ENCODE measurements around the gene RGS21. TPM values are rescaled to one million over a fixed set of nuclear protein-coding genes. Genes with fewer than 3 reads are reported as not detected.

Gene RGS21
- not detected for total RNA-seq
- polyA plus RNA-seq, result not detected

- H3K4me3 Mint-ChIP-seq, result no peak within 1 kb of the TSS
- H3K36me3 ChIP-seq (ENCODE audit: insufficient read depth, low read length), result no peaks in the 10 kb centered on the region
- POLR2A ChIA-PET (ENCODE audit: partially characterized antibody), result no interaction called here
Observed at GRCh38 chr1:192316942-192317450, at the start of gene RGS21. Gene RGS21, plus strand, starts transcription at chr1:192316992. Its CDS starts 26,045 bp downstream, at chr1:192343037.

GRCh38 chr1:192268468-192269052, 48.2 kb upstream of the RGS21 start:
- POLR2A ChIA-PET (ENCODE audit: partially characterized antibody), result no interaction called here
- H3K9me3 ChIP-seq (ENCODE audit: control insufficient read depth in 1 of 2, low read length in 2 of 2), result no peaks in the 10 kb centered on the region
- no peak overlapping the region for H3K4me3 Mint-ChIP-seq
- H3K4me3 ChIP-seq (ENCODE audit: low read length in 2 of 2), result no peak overlapping the region
- H3K36me3 Mint-ChIP-seq, result no peaks in the 10 kb centered on the region
- intact Hi-C loops (cut with micrococcal nuclease), result no loop called here
- H3K27ac ChIP-seq (ENCODE audit: low read depth, low read length), result no peak overlapping the region
- H3K9me3 Mint-ChIP-seq, result peaks cover 0 to 3% (median 0%) of the 10 kb centered on the region in 8 donors
- no peaks in the 10 kb centered on the region for H3K4me1 ChIP-seq (ENCODE audit: insufficient read depth, low read length)
- CTCF ChIA-PET (ENCODE audit: partially characterized antibody), result no interaction called here
- no peak for DNase-seq
- H3K36me3 ChIP-seq (ENCODE audit: insufficient read depth, low read length), result no peaks in the 10 kb centered on the region
- no peak overlapping the region for H3K27ac Mint-ChIP-seq
- no peaks in the 10 kb centered on the region for H3K27me3 Mint-ChIP-seq
- H3K27me3 ChIP-seq (ENCODE audit: insufficient read depth, low read length), result no peaks in the 10 kb centered on the region
- no peaks in the 10 kb centered on the region for H3K4me1 Mint-ChIP-seq

More at GRCh38 chr1:192316942-192317450, at the start of gene RGS21:
- Mint-ChIP-seq H3K36me3 (no peaks in the 10 kb centered on the region), H3K9me3 (no peaks in the 10 kb centered on the region), H3K4me1 (no peaks in the 10 kb centered on the region), H3K27me3 (no peaks in the 10 kb centered on the region), H3K27ac (no peak within 1 kb of the TSS)
- Histone ChIP-seq H3K4me1 (ENCODE audit: insufficient read depth, low read length) (no peaks in the 10 kb centered on the region), H3K4me3 (ENCODE audit: low read length in 2 of 2) (no peak within 1 kb of the TSS), H3K9me3 (ENCODE audit: control insufficient read depth in 1 of 2, low read length in 2 of 2) (no peaks in the 10 kb centered on the region), H3K27me3 (ENCODE audit: insufficient read depth, low read length) (no peaks in the 10 kb centered on the region), H3K27ac (ENCODE audit: low read depth, low read length) (no peak within 1 kb of the TSS)
- CTCF ChIA-PET (ENCODE audit: partially characterized antibody), result no interaction called here
- intact Hi-C loops (cut with micrococcal nuclease), result no loop called here
- DNase-seq, result no peak

GRCh38 chr1:192270398-192270797, 46.4 kb upstream of the RGS21 start:
- Mint-ChIP-seq H3K27me3 (no peaks in the 10 kb centered on the region), H3K4me1 (no peaks in the 10 kb centered on the region), H3K4me3 (no peak overlapping the region), H3K27ac (no peak overlapping the region), H3K9me3 (peaks cover 0 to 3% (median 0%) of the 10 kb centered on the region in 8 donors), H3K36me3 (no peaks in the 10 kb centered on the region)
- H3K4me1 ChIP-seq (ENCODE audit: insufficient read depth, low read length), result no peaks in the 10 kb centered on the region
- POLR2A ChIA-PET (ENCODE audit: partially characterized antibody), result no interaction called here
- CTCF ChIA-PET (ENCODE audit: partially characterized antibody), result no interaction called here
- H3K27me3 ChIP-seq (ENCODE audit: insufficient read depth, low read length), result no peaks in the 10 kb centered on the region
- no peaks in the 10 kb centered on the region for H3K9me3 ChIP-seq (ENCODE audit: control insufficient read depth in 1 of 2, low read length in 2 of 2)
- intact Hi-C loops (cut with micrococcal nuclease), result no loop called here
- no peak overlapping the region for H3K27ac ChIP-seq (ENCODE audit: low read depth, low read length)
- no peak overlapping the region for H3K4me3 ChIP-seq (ENCODE audit: low read length in 2 of 2)
- no peaks in the 10 kb centered on the region for H3K36me3 ChIP-seq (ENCODE audit: insufficient read depth, low read length)
- no peak for DNase-seq

GRCh38 chr1:192272732-192273131, 44.1 kb upstream of the RGS21 start:
- H3K36me3 Mint-ChIP-seq, result no peaks in the 10 kb centered on the region
- H3K27me3 Mint-ChIP-seq, result no peaks in the 10 kb centered on the region
- Histone ChIP-seq H3K9me3 (ENCODE audit: control insufficient read depth in 1 of 2, low read length in 2 of 2) (no peaks in the 10 kb centered on the region), H3K27ac (ENCODE audit: low read depth, low read length) (no peak overlapping the region), H3K4me3 (ENCODE audit: low read length in 2 of 2) (no peak overlapping the region), H3K4me1 (ENCODE audit: insufficient read depth, low read length) (no peaks in the 10 kb centered on the region), H3K36me3 (ENCODE audit: insufficient read depth, low read length) (no peaks in the 10 kb centered on the region), H3K27me3 (ENCODE audit: insufficient read depth, low read length) (no peaks in the 10 kb centered on the region)
- no peak for DNase-seq
- intact Hi-C loops (cut with micrococcal nuclease), result no loop called here
- CTCF ChIA-PET (ENCODE audit: partially characterized antibody), result no interaction called here
- no peaks in the 10 kb centered on the region for H3K4me1 Mint-ChIP-seq
- H3K4me3 Mint-ChIP-seq, result no peak overlapping the region
- no peak overlapping the region for H3K27ac Mint-ChIP-seq
- POLR2A ChIA-PET (ENCODE audit: partially characterized antibody), result no interaction called here
- peaks cover 0 to 3% (median 0%) of the 10 kb centered on the region in 8 donors for H3K9me3 Mint-ChIP-seq

GRCh38 chr1:192274588-192274987, 42.2 kb upstream of the RGS21 start:
- H3K27ac ChIP-seq (ENCODE audit: low read depth, low read length), result no peak overlapping the region
- CTCF ChIA-PET (ENCODE audit: partially characterized antibody), result no interaction called here
- POLR2A ChIA-PET (ENCODE audit: partially characterized antibody), result no interaction called here

GRCh38 chr1:192277635-192278034, 39.2 kb upstream of the RGS21 start:
- ChIA-PET POLR2A (ENCODE audit: partially characterized antibody) (no interaction called here), CTCF (ENCODE audit: partially characterized antibody) (no interaction called here)
- Histone ChIP-seq H3K4me1 (ENCODE audit: insufficient read depth, low read length) (no peaks in the 10 kb centered on the region), H3K36me3 (ENCODE audit: insufficient read depth, low read length) (no peaks in the 10 kb centered on the region), H3K27me3 (ENCODE audit: insufficient read depth, low read length) (no peaks in the 10 kb centered on the region), H3K9me3 (ENCODE audit: control insufficient read depth in 1 of 2, low read length in 2 of 2) (no peaks in the 10 kb centered on the region), H3K4me3 (ENCODE audit: low read length in 2 of 2) (no peak overlapping the region), H3K27ac (ENCODE audit: low read depth, low read length) (no peak overlapping the region)
- Mint-ChIP-seq H3K9me3 (peaks cover 0 to 8% (median 0%) of the 10 kb centered on the region in 8 donors), H3K36me3 (no peaks in the 10 kb centered on the region), H3K4me1 (no peaks in the 10 kb centered on the region), H3K4me3 (no peak overlapping the region), H3K27ac (no peak overlapping the region), H3K27me3 (no peaks in the 10 kb centered on the region)
- intact Hi-C loops (cut with micrococcal nuclease), result no loop called here
- DNase-seq, result no peak

More at GRCh38 chr1:192274588-192274987, 42.2 kb upstream of the RGS21 start:
- no peak for DNase-seq
- H3K4me3 ChIP-seq (ENCODE audit: low read length in 2 of 2), result no peak overlapping the region
- H3K27ac Mint-ChIP-seq, result no peak overlapping the region
- H3K9me3 Mint-ChIP-seq, result peaks cover 0 to 7% (median 0%) of the 10 kb centered on the region in 8 donors
- H3K4me3 Mint-ChIP-seq, result no peak overlapping the region
- intact Hi-C loops (cut with micrococcal nuclease), result no loop called here
- H3K9me3 ChIP-seq (ENCODE audit: control insufficient read depth in 1 of 2, low read length in 2 of 2), result no peaks in the 10 kb centered on the region
- no peaks in the 10 kb centered on the region for H3K4me1 ChIP-seq (ENCODE audit: insufficient read depth, low read length)
- no peaks in the 10 kb centered on the region for H3K27me3 Mint-ChIP-seq
- no peaks in the 10 kb centered on the region for H3K27me3 ChIP-seq (ENCODE audit: insufficient read depth, low read length)
- no peaks in the 10 kb centered on the region for H3K36me3 ChIP-seq (ENCODE audit: insufficient read depth, low read length)
- H3K36me3 Mint-ChIP-seq, result no peaks in the 10 kb centered on the region
- no peaks in the 10 kb centered on the region for H3K4me1 Mint-ChIP-seq

- DNase-seq, result no peak
- Mint-ChIP-seq H3K9me3 (peaks cover 0 to 14% (median 7%) of the 10 kb centered on the region in 8 donors), H3K27me3 (peaks cover 0 to 1% of the 10 kb centered on the region in 2 donors), H3K27ac (no peak overlapping the region), H3K4me1 (no peaks in the 10 kb centered on the region), H3K4me3 (no peak overlapping the region), H3K36me3 (no peaks in the 10 kb centered on the region)
- no peaks in the 10 kb centered on the region for H3K36me3 ChIP-seq (ENCODE audit: insufficient read depth, low read length)
- no peak overlapping the region for H3K27ac ChIP-seq (ENCODE audit: low read depth, low read length)
- intact Hi-C loops (cut with micrococcal nuclease), result no loop called here
- no peaks in the 10 kb centered on the region for H3K4me1 ChIP-seq (ENCODE audit: insufficient read depth, low read length)
- ChIA-PET POLR2A (ENCODE audit: partially characterized antibody) (no interaction called here), CTCF (ENCODE audit: partially characterized antibody) (no interaction called here)
- H3K9me3 ChIP-seq (ENCODE audit: control insufficient read depth in 1 of 2, low read length in 2 of 2), result no peaks in the 10 kb centered on the region
- H3K27me3 ChIP-seq (ENCODE audit: insufficient read depth, low read length), result no peaks in the 10 kb centered on the region
- H3K4me3 ChIP-seq (ENCODE audit: low read length in 2 of 2), result no peak overlapping the region
Observed at GRCh38 chr1:192284927-192285326, 31.9 kb upstream of the RGS21 start.
